Measurements from ENCODE around the gene ATP1A1. TPM values are rescaled to one million over a fixed set of nuclear protein-coding genes. Genes with fewer than 3 reads are reported as not detected.

Gene ATP1A1
- total and polyA plus RNA-seq, 4 donors: 68.6 to 128 (median 82.6) TPM

DNA sequence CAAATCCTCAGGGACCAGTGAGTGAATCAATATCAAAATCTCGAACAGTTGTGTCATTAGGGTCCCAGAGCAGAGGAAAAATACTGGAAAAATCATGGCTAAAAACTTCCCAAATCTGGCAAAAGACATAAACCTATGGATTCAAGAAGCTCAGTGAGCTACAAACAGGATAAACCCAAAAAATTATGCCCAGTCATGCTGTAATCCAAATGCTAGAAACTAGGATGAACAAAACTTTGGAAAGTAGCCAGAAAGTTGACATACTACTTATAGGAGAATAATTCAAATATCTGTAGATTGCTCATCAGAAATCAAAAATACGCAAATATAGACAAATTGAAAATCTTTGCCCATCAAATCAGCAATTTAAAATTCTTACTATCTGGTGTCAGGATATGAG lies 34.6 kb upstream of the ATP1A1 start:
- Histone ChIP-seq H3K36me3 (ENCODE audit: control insufficient read depth in 4 of 4, insufficient read depth in 3 of 4, low read depth in 1 of 4, low read length in 3 of 4) (no peaks in the 10 kb centered on the region), H3K9ac (ENCODE audit: low read depth in 1 of 2, low read length in 2 of 2) (no peak overlapping the region), H3K27me3 (ENCODE audit: control insufficient read depth in 4 of 4, insufficient read depth in 4 of 4, low read length in 3 of 4) (no peaks in the 10 kb centered on the region), H3K4me1 (ENCODE audit: control insufficient read depth in 4 of 4, insufficient read depth in 4 of 4, low read length in 3 of 4) (peaks cover 12 to 42% (median 27%) of the 10 kb centered on the region in 4 donors), H3K27ac (ENCODE audit: low read depth in 1 of 2, low read length in 2 of 2) (no peak overlapping the region), H3K4me3 (ENCODE audit: low read depth in 1 of 3, low read length in 3 of 3) (no peak overlapping the region), H3K9me3 (ENCODE audit: control insufficient read depth in 4 of 4, low read length in 3 of 4) (no peaks in the 10 kb centered on the region)
- TF ChIP-seq, protein P1, sequence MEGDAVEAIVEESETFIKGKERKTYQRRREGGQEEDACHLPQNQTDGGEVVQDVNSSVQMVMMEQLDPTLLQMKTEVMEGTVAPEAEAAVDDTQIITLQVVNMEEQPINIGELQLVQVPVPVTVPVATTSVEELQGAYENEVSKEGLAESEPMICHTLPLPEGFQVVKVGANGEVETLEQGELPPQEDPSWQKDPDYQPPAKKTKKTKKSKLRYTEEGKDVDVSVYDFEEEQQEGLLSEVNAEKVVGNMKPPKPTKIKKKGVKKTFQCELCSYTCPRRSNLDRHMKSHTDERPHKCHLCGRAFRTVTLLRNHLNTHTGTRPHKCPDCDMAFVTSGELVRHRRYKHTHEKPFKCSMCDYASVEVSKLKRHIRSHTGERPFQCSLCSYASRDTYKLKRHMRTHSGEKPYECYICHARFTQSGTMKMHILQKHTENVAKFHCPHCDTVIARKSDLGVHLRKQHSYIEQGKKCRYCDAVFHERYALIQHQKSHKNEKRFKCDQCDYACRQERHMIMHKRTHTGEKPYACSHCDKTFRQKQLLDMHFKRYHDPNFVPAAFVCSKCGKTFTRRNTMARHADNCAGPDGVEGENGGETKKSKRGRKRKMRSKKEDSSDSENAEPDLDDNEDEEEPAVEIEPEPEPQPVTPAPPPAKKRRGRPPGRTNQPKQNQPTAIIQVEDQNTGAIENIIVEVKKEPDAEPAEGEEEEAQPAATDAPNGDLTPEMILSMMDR (IDR thresholded peaks at IDR 0.05; ENCODE audit: low read depth, low read length, missing input control): no peak
- TF ChIP-seq, protein P2, sequence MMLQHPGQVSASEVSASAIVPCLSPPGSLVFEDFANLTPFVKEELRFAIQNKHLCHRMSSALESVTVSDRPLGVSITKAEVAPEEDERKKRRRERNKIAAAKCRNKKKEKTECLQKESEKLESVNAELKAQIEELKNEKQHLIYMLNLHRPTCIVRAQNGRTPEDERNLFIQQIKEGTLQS (IDR thresholded peaks at IDR 0.05): no peak
- no peak for TF ChIP-seq JUND (IDR thresholded peaks at IDR 0.05)
- TF ChIP-seq RAD21 (IDR thresholded peaks at IDR 0.05): no peak
- TF ChIP-seq TAF1 (conservative IDR thresholded peaks at IDR 0.05): no peak
- no peak for TF ChIP-seq FOXA1 (IDR thresholded peaks at IDR 0.05)
- TF ChIP-seq NR2F2 (IDR thresholded peaks at IDR 0.05): no peak
- TF ChIP-seq, protein P3, sequence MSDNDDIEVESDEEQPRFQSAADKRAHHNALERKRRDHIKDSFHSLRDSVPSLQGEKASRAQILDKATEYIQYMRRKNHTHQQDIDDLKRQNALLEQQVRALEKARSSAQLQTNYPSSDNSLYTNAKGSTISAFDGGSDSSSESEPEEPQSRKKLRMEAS (IDR thresholded peaks at IDR 0.05): no peak
- TF ChIP-seq, protein P4, sequence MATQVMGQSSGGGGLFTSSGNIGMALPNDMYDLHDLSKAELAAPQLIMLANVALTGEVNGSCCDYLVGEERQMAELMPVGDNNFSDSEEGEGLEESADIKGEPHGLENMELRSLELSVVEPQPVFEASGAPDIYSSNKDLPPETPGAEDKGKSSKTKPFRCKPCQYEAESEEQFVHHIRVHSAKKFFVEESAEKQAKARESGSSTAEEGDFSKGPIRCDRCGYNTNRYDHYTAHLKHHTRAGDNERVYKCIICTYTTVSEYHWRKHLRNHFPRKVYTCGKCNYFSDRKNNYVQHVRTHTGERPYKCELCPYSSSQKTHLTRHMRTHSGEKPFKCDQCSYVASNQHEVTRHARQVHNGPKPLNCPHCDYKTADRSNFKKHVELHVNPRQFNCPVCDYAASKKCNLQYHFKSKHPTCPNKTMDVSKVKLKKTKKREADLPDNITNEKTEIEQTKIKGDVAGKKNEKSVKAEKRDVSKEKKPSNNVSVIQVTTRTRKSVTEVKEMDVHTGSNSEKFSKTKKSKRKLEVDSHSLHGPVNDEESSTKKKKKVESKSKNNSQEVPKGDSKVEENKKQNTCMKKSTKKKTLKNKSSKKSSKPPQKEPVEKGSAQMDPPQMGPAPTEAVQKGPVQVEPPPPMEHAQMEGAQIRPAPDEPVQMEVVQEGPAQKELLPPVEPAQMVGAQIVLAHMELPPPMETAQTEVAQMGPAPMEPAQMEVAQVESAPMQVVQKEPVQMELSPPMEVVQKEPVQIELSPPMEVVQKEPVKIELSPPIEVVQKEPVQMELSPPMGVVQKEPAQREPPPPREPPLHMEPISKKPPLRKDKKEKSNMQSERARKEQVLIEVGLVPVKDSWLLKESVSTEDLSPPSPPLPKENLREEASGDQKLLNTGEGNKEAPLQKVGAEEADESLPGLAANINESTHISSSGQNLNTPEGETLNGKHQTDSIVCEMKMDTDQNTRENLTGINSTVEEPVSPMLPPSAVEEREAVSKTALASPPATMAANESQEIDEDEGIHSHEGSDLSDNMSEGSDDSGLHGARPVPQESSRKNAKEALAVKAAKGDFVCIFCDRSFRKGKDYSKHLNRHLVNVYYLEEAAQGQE (IDR thresholded peaks at IDR 0.05): no peak
- TF ChIP-seq RXRA (IDR thresholded peaks at IDR 0.05): no peak
- no peak for TF ChIP-seq GABPA (IDR thresholded peaks at IDR 0.05 in 1 of 2, conservative IDR thresholded peaks at IDR 0.05 in 1 of 2)
- TF ChIP-seq, protein P5, sequence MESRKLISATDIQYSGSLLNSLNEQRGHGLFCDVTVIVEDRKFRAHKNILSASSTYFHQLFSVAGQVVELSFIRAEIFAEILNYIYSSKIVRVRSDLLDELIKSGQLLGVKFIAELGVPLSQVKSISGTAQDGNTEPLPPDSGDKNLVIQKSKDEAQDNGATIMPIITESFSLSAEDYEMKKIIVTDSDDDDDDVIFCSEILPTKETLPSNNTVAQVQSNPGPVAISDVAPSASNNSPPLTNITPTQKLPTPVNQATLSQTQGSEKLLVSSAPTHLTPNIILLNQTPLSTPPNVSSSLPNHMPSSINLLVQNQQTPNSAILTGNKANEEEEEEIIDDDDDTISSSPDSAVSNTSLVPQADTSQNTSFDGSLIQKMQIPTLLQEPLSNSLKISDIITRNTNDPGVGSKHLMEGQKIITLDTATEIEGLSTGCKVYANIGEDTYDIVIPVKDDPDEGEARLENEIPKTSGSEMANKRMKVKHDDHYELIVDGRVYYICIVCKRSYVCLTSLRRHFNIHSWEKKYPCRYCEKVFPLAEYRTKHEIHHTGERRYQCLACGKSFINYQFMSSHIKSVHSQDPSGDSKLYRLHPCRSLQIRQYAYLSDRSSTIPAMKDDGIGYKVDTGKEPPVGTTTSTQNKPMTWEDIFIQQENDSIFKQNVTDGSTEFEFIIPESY (IDR thresholded peaks at IDR 0.05): no peak
- no peak for TF ChIP-seq HNF4A (conservative IDR thresholded peaks at IDR 0.05)
- TF ChIP-seq FOXA2 (IDR thresholded peaks at IDR 0.05): no peak
- TF ChIP-seq YY1 (IDR thresholded peaks at IDR 0.05): no peak
- TF ChIP-seq EGR1 (IDR thresholded peaks at IDR 0.05; ENCODE audit: low read depth in 2 of 2): no peak
- WGBS: 96% methylated on average over 2 of the region's 2 CpGs
- no peak for DNase-seq (ENCODE audit: low spot score)
